ENCODE measurements around the gene BID.
"Not testable (repeated sequence)": the region's sequence is repeated elsewhere in the genome, so short reads cannot be mapped to it uniquely, and the experiment has no call there.

Gene BID

GRCh38 chr22:17767233-17768065 lies 6.8 kb downstream of the BID start:
- DNase-seq = no peak

GRCh38 chr22:17764852-17765251 lies 9.4 kb downstream of the BID start:
- DNase-seq = not testable (repeated sequence)

- no peak for DNase-seq
Observed at GRCh38 chr22:17764036-17764435, 10.2 kb downstream of the BID start.

- not testable (repeated sequence) for DNase-seq
Observed at GRCh38 chr22:17763442-17763841, 10.8 kb downstream of the BID start.

GRCh38 chr22:17761138-17761488 lies 13.2 kb downstream of the BID start:
- no peak for DNase-seq

GRCh38 chr22:17754233-17754925 lies 19.9 kb downstream of the BID start:
- DNase-seq = peak in 1 of 4 experiments; percentile 36

GRCh38 chr22:17753401-17753989 lies 20.8 kb downstream of the BID start:
- DNase-seq = no peak

GRCh38 chr22:17751596-17751995 lies 22.7 kb downstream of the BID start:
- no peak for DNase-seq

- no peak for DNase-seq
Observed at GRCh38 chr22:17749605-17750395, 24.5 kb downstream of the BID start.

- DNase-seq = no peak
Observed at GRCh38 chr22:17748555-17749353, 25.5 kb downstream of the BID start.

GRCh38 chr22:17746916-17747315 lies 27.4 kb downstream of the BID start:
- no peak for DNase-seq

GRCh38 chr22:17744430-17744829 lies 29.8 kb downstream of the BID start:
- no peak for DNase-seq

GRCh38 chr22:17743661-17744411 lies 30.4 kb downstream of the BID start:
- no peak for DNase-seq

- peak; percentile 12 to 56 (median 36) for DNase-seq
Observed at GRCh38 chr22:17742527-17742902, 31.8 kb downstream of the BID start.

- DNase-seq = no peak
Observed at GRCh38 chr22:17741866-17742526, 32.3 kb downstream of the BID start.

- no peak for DNase-seq
Observed at GRCh38 chr22:17739196-17739975, 34.9 kb downstream of the BID start.

- DNase-seq = no peak
Observed at GRCh38 chr22:17738386-17739128, 35.7 kb downstream of the BID start.

GRCh38 chr22:17734187-17734586 lies 40.1 kb downstream of the BID start:
- DNase-seq = no peak

GRCh38 chr22:17733466-17733865 lies 40.8 kb downstream of the BID start:
- DNase-seq = no peak
